Pancreas (tissue), 10 donors: ENCODE measurements around the gene KIAA1143. TPM values are rescaled to one million over a fixed set of nuclear protein-coding genes. Genes with fewer than 3 reads are reported as not detected.

Experiments
- ATAC-seq, 4 donors: fragments of 200-7000 bp; cut with Tn5 transposase; one replicate each; pipeline versions ENCODE4 v1.8.0 to v1.9.1; 2020; ENCODE audit warnings: mild to moderate bottlenecking in 4 of 4, moderate library complexity in 4 of 4
- DNase-seq, 6 donors: peaks; one replicate each; pipeline ENCODE4 v3.0.0-alpha.2; 2020
- FAIRE-seq: peaks from 2 replicates; lab custom pipeline; 2012; peaks lifted over from hg19 to GRCh38; lab: Jason Lieb, UNC
- H3K27ac ChIP-seq, 4 donors: fragments of 200-600 bp; sonication (generic); 1 replicate in 3 of 4; 2 replicates in 1 of 4; pipeline versions ENCODE4 v1.5.0 to v1.8.0; 2020
- H3K27me3 ChIP-seq, 4 donors: fragments of 200-600 bp; one replicate each; pipeline ENCODE4 v1.8.0; 2021
- H3K36me3 ChIP-seq, 3 donors: fragments of 200-600 bp; sonication (generic) in 1 of 3; one replicate each; pipeline versions ENCODE4 v1.5.0 to v1.8.0; 2020 to 2021
- H3K4me1 ChIP-seq, 3 donors: fragments of 200-600 bp; one replicate each; pipeline ENCODE4 v1.8.0; 2021
- H3K4me3 ChIP-seq, 4 donors: fragments of 200-600 bp; sonication (generic) in 2 of 4; one replicate each; pipeline versions ENCODE4 v1.5.0 to v1.8.0; 2020 to 2021
- H3K9me3 ChIP-seq, 4 donors: fragments of 200-600 bp; one replicate each; pipeline ENCODE4 v1.8.0; 2021
- WGBS, 2 donors: extraction: QIAGEN DNeasy Blood & Tissue Kit; methylation state at CpG; one replicate each; pipeline ENCODE4 v1.1.7; 2013; 5-methylcytosine and 5-hydroxymethylcytosine counted together
- intact Hi-C, 3 donors: fragments of 100-400 bp; cut with DNase I; formaldehyde crosslinking; loops; one replicate each; pipeline versions ENCODE4 v1.11.1 to v1.14.2; 2022
- polyA plus RNA-seq, 2 donors: library from polyadenylated mRNA; stranded (reverse); fragments of 200-250 nt; gene quantifications; one replicate each; pipeline ENCODE4 v1.2.3, GENCODE V29; 2013
- total RNA-seq, 6 donors: library from RNA; stranded (reverse); fragmentation: NEBNext Ultra II Directional in 4 of 6; extraction: Animal tissue kit (Norgen Biotek cat#: 25700) in 4 of 6; gene quantifications; one replicate each; pipeline versions ENCODE4 v1.2.1 to v1.2.4, GENCODE V29; 2021 to 2023
- TF ChIP-seq, protein P1 (sequence below), 4 donors: fragments of 200-600 bp; sonication (generic) in 3 of 4; IDR thresholded peaks; one replicate each; pipeline versions ENCODE4 v1.5.0 to v1.8.0; 2021; ENCODE audit warnings: antibody characterized with exemption in 4 of 4
- donor health status: healthy with polysubstance abuse.
- donor health status: DM: no; HTN: no; CAD: no; lungs with moderate emphysema.
- donor health status: DM: no; HTN: no; CAD: no.
- donor health status: control.
- donor health status: control.
- donor health status: Bipolar disorder and iron deficiency.
- donor health status: DM: yes; HTN: yes; CAD: no.
- donor health status: DM: no; HTN: no; CAD: no.
- donor health status: DM: no; HTN: no; CAD: no.
- donor health status: DM: yes; HTN: yes; CAD: no.

Gene KIAA1143
- total and polyA plus RNA-seq, 8 donors = 4.3 to 19.3 (median 11.3) TPM

DNA sequence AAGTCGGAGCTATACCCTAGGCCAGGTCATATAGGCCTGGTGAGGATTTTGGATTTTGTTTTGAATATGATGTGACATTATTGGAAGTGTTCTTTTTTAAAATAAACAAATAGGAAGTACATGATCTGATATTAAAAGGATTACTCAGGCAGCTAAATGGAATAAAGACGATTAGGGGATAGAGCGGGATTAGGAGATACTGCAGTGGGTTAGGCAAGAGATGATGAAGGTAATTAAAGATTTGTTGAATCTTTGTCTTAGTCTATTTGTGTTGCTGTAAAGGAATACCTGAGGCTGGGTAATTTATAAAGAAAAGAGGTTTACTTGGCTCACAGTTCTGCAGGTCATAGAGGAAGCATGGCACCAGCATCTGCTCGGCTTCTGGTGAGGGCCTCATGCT lies 21.5 kb upstream of the KIAA1143 start:
- no peak overlapping the region for H3K4me3 ChIP-seq
- H3K36me3 ChIP-seq = no peaks in the 10 kb centered on the region
- H3K27me3 ChIP-seq = no peaks in the 10 kb centered on the region
- ATAC-seq (no peak), DNase-seq (no peak), FAIRE-seq (no peak)
- no peaks in the 10 kb centered on the region for H3K9me3 ChIP-seq
- WGBS, 2 donors = 92 to 99% methylated on average over 4 of the region's 4 CpGs
- H3K27ac ChIP-seq = no peak overlapping the region
- H3K4me1 ChIP-seq = no peaks in the 10 kb centered on the region
- TF ChIP-seq, protein P1, sequence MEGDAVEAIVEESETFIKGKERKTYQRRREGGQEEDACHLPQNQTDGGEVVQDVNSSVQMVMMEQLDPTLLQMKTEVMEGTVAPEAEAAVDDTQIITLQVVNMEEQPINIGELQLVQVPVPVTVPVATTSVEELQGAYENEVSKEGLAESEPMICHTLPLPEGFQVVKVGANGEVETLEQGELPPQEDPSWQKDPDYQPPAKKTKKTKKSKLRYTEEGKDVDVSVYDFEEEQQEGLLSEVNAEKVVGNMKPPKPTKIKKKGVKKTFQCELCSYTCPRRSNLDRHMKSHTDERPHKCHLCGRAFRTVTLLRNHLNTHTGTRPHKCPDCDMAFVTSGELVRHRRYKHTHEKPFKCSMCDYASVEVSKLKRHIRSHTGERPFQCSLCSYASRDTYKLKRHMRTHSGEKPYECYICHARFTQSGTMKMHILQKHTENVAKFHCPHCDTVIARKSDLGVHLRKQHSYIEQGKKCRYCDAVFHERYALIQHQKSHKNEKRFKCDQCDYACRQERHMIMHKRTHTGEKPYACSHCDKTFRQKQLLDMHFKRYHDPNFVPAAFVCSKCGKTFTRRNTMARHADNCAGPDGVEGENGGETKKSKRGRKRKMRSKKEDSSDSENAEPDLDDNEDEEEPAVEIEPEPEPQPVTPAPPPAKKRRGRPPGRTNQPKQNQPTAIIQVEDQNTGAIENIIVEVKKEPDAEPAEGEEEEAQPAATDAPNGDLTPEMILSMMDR (IDR thresholded peaks at IDR 0.05) = no peak
- intact Hi-C loops = no loop called here

DNA sequence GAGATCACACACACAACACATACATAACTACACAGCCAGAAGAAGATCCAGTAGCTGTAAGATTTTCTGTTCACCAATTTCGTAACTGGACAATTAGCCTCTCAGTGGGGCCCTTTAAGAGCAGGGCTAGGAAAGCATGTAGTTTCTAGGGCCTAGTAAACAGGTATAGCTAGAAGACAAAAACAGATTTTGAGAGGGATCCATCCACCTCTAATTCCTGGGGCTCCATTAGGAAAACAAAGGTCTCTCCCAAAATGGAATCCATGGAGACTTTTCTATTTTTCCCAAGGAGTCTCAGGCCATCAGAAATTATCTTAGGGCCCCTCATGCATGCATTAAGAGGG lies 10.7 kb upstream of the KIAA1143 start:
- WGBS, 2 donors = 96 to 97% methylated on average over 1 of the region's 1 CpG
- FAIRE-seq (no peak), ATAC-seq (no peak), DNase-seq (no peak)
- no peak overlapping the region for H3K4me3 ChIP-seq
- H3K4me1 ChIP-seq = no peaks in the 10 kb centered on the region
- H3K27ac ChIP-seq = no peak overlapping the region
- peaks cover 0 to 3% (median 0%) of the 10 kb centered on the region in 4 donors for H3K9me3 ChIP-seq
- intact Hi-C loops = no loop called here
- TF ChIP-seq, protein P1 (IDR thresholded peaks at IDR 0.05) = no peak
- no peaks in the 10 kb centered on the region for H3K36me3 ChIP-seq
- H3K27me3 ChIP-seq = no peaks in the 10 kb centered on the region

DNA sequence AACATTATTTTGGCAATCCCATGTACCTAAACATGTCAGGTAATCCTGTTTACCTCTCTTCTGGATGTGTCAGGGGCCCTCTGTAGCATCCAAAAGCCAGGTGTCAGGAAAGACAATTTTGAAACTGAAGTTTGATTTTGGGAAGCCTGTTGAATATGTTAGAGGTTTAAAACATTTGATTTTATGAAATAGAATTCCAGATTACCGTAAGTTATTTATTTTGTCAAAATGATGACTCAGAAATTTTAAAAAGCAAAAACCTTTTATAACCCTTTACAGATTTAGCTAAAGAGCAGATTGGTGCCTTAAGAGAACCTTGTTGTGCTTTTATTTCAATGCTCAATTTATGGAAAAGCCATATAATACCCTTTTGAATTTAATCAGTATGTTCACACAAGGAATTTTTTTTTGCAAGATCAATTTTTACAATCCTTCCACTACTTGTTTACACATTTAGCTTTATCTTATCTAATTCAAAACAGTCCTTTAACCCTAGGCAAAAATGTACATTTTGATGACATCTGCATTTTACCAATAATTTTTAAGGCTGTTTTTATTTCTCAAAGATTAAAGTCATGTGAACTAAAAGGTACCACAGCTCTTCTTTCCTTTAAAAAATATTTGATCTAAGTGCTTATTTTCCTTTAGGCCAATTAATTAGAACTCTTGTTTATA lies 10.1 kb upstream of the KIAA1143 start:
- no peak overlapping the region for H3K27ac ChIP-seq
- intact Hi-C loops = no loop called here
- DNase-seq = no peak
- no peak for FAIRE-seq
- no peak overlapping the region for H3K4me3 ChIP-seq
- H3K4me1 ChIP-seq = no peaks in the 10 kb centered on the region
- TF ChIP-seq, protein P1 (IDR thresholded peaks at IDR 0.05) = no peak
- WGBS, 2 donors = 98 to 100% methylated on average over 1 of the region's 1 CpG
- H3K27me3 ChIP-seq = no peaks in the 10 kb centered on the region
- peaks cover 0 to 3% (median 0%) of the 10 kb centered on the region in 4 donors for H3K9me3 ChIP-seq
- H3K36me3 ChIP-seq = no peaks in the 10 kb centered on the region
- ATAC-seq = no peak

DNA sequence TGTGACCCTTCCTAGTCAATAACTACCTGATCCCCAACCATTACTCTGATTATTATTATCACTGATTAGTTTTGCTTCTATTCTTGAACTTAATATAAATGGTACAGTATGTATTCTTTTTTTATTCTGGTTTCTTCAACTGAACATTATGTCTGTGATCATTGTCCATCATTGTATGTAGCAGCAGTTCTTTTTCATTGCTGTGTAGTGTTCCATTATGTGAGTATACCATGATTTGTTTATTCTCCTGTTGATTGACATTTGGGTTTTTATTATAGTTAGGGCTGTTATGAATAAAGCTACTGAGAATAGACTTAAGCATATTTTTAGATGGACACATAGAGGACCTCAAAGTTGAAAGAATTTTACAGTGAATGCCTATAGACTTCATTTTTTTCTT lies 2.8 kb upstream of the KIAA1143 start:
- Histone ChIP-seq H3K27me3 (no peaks in the 10 kb centered on the region), H3K27ac (no peak overlapping the region), H3K36me3 (no peaks in the 10 kb centered on the region), H3K4me3 (no peak overlapping the region), H3K4me1 (no peaks in the 10 kb centered on the region), H3K9me3 (no peaks in the 10 kb centered on the region)
- ATAC-seq = no peak
- no peak for FAIRE-seq
- TF ChIP-seq, protein P1 (IDR thresholded peaks at IDR 0.05) = no peak
- no peak for DNase-seq
- intact Hi-C loops = no loop called here

DNA sequence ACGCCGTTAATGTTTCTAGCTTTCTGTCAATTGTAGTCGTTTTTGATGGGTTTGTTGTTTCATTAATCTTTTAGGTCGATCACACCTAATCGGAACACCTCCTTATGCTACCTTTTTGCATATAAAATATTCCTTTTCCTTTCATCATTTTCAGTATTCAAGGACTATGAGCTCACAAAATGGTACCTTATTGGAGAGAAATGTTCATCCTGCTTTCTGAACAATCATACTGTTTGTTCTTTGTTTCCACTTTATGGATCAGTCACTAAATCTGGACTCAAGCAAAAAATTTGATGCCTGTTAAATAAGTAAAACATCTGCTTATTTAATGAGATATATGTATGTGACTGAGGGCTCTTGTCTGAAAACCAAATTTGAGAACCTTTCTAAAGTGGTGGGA lies 1.3 kb upstream of the KIAA1143 start:
- 14 to 21% methylated on average over 5 of the region's 5 CpGs for WGBS, 2 donors
- ATAC-seq (no peak), DNase-seq (no peak), FAIRE-seq (no peak)
- intact Hi-C loops = no loop called here
- Histone ChIP-seq H3K27ac (no peak overlapping the region), H3K4me1 (no peaks in the 10 kb centered on the region), H3K36me3 (peaks cover 0 to 2% (median 0%) of the 10 kb centered on the region in 3 donors), H3K27me3 (no peaks in the 10 kb centered on the region), H3K9me3 (no peaks in the 10 kb centered on the region), H3K4me3 (no peak overlapping the region)
- TF ChIP-seq, protein P1 (IDR thresholded peaks at IDR 0.05) = no peak
